GM19452 (cell line): Measurements from ENCODE around the gene NUSAP1.
A peak's percentile ranks its signal among the peaks of the same experiment; 100 is the strongest.
"Not testable (repeated sequence)": the region's sequence is repeated elsewhere in the genome, so short reads cannot be mapped to it uniquely, and the experiment has no call there.

Source experiments
- ATAC-seq: cut with Tn5 transposase; IDR thresholded peaks from one replicate; pipeline ENCODE4 v1.9.1; 2021; ENCODE audit not compliant: unreplicated experiment

The NUSAP1 gene

GRCh38 chr15:41411031-41411430 is 78.3 kb downstream of the NUSAP1 start:
- no peak for ATAC-seq

GRCh38 chr15:41411441-41411840 is 78.8 kb downstream of the NUSAP1 start:
- ATAC-seq: no peak

- ATAC-seq: no peak
Observed at GRCh38 chr15:41416128-41416741, 83.6 kb downstream of the NUSAP1 start.

- peak; percentile 78 for ATAC-seq
Observed at GRCh38 chr15:41416742-41417417, 84.2 kb downstream of the NUSAP1 start, which contains the start of gene RTF1. Gene RTF1, plus strand, starts transcription at chr15:41417095. Its CDS starts 21 bp downstream, at chr15:41417116.

- ATAC-seq: peak; percentile 34
Observed at GRCh38 chr15:41417418-41418195, 84.9 kb downstream of the NUSAP1 start.

GRCh38 chr15:41423979-41424659 is 91.4 kb downstream of the NUSAP1 start:
- ATAC-seq: peak; percentile 79

- no peak for ATAC-seq
Observed at GRCh38 chr15:41424809-41425208, 92.1 kb downstream of the NUSAP1 start.

GRCh38 chr15:41425907-41426306 is 93.2 kb downstream of the NUSAP1 start:
- ATAC-seq: not testable (repeated sequence)

- peak; percentile 76 for ATAC-seq
Observed at GRCh38 chr15:41429003-41429890, 96.6 kb downstream of the NUSAP1 start.
